GM12872 (cell line): ENCODE measurements around the gene PAQR5.

Experiments
- CTCF ChIP-seq: IDR thresholded peaks from 3 replicates; pipeline ENCODE4 v1.5.1; 2011; ENCODE audit warnings: low read depth, mild to moderate bottlenecking, low read length, moderate library complexity; ENCODE audit not compliant: insufficient read depth

The PAQR5 gene

GRCh38 chr15:69351884-69352283, 53.2 kb downstream of the PAQR5 start:
- no peak for TF ChIP-seq CTCF

- TF ChIP-seq CTCF = no peak
Observed at GRCh38 chr15:69357773-69358771, 59.4 kb downstream of the PAQR5 start.

- no peak for TF ChIP-seq CTCF
Observed at GRCh38 chr15:69358850-69359249, 60.1 kb downstream of the PAQR5 start.

GRCh38 chr15:69359722-69360121, 61.0 kb downstream of the PAQR5 start:
- TF ChIP-seq CTCF = no peak

- TF ChIP-seq CTCF = no peak
Observed at GRCh38 chr15:69360642-69361041, 61.9 kb downstream of the PAQR5 start.

- no peak for TF ChIP-seq CTCF
Observed at GRCh38 chr15:69367236-69367635, 68.5 kb downstream of the PAQR5 start.

- no peak for TF ChIP-seq CTCF
Observed at GRCh38 chr15:69369631-69370030, 70.9 kb downstream of the PAQR5 start.
